Measurements from ENCODE around the gene FNDC10. TPM values are rescaled to one million over a fixed set of nuclear protein-coding genes. Genes with fewer than 3 reads are reported as not detected.
A peak's percentile ranks its signal among the peaks of the same experiment; 100 is the strongest.

FNDC10 gene
- total RNA-seq, 1 experiment from 2014 or later = 30.4 TPM

DNA sequence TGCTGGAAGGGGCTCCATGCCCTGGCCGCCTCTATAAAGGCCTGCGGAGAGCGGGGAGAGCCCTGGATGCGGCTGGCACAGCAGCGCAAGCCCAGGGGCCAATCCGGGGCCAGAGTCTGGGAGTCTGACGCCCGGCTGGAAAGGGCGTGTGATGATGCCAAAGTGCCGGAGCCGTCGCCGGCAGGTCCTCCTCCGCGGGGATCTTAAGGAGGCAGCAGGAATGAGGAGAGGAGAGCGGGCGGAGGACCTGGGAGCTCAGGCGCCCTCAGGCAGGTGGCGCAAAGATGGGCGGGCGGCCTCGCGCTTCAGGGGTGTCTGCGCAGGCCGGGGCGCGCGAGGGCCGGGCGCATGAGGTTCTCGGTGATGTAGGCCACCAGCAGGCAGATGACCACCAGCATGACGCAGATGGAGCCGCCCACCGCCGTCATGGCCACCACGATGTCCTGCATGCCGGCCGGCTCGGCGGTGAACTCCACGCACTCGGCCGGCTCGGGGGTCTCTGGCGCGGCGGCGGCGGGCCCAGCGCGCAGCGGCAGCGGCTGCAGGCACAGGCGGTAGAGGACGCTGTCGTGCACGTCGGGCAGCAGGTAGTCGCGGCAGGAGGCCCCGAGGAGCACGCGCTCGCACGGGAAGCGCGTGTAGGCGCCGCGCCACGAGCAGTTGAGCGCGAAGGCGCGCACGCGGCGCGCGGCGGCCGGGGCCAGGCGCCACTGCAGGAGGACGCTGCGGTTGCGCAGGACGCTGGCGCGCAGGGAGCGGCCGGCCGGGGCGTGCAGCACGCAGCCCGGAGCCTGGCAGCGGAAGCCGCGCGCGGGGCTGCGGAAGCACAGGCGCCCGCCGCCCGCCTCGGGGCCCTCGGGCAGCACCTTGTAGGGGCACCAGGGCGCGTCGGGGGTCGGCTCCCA, 653 bp downstream of the FNDC10 start (continued):
- TF ChIP-seq, protein P1, sequence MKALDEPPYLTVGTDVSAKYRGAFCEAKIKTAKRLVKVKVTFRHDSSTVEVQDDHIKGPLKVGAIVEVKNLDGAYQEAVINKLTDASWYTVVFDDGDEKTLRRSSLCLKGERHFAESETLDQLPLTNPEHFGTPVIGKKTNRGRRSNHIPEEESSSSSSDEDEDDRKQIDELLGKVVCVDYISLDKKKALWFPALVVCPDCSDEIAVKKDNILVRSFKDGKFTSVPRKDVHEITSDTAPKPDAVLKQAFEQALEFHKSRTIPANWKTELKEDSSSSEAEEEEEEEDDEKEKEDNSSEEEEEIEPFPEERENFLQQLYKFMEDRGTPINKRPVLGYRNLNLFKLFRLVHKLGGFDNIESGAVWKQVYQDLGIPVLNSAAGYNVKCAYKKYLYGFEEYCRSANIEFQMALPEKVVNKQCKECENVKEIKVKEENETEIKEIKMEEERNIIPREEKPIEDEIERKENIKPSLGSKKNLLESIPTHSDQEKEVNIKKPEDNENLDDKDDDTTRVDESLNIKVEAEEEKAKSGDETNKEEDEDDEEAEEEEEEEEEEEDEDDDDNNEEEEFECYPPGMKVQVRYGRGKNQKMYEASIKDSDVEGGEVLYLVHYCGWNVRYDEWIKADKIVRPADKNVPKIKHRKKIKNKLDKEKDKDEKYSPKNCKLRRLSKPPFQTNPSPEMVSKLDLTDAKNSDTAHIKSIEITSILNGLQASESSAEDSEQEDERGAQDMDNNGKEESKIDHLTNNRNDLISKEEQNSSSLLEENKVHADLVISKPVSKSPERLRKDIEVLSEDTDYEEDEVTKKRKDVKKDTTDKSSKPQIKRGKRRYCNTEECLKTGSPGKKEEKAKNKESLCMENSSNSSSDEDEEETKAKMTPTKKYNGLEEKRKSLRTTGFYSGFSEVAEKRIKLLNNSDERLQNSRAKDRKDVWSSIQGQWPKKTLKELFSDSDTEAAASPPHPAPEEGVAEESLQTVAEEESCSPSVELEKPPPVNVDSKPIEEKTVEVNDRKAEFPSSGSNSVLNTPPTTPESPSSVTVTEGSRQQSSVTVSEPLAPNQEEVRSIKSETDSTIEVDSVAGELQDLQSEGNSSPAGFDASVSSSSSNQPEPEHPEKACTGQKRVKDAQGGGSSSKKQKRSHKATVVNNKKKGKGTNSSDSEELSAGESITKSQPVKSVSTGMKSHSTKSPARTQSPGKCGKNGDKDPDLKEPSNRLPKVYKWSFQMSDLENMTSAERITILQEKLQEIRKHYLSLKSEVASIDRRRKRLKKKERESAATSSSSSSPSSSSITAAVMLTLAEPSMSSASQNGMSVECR (CRISPR knock-in tag; IDR thresholded peaks at IDR 0.05; ENCODE audit: borderline replicate concordance) = peak; percentile 82; the same call in 1 of the 2 replicates
- TF ChIP-seq ZNF219 (CRISPR knock-in tag; IDR thresholded peaks at IDR 0.05; ENCODE audit: borderline replicate concordance) = peak; percentile 83
- peak; percentile 63; the same call in 1 of the 2 replicates for TF ChIP-seq HMGXB4 (CRISPR knock-in tag; IDR thresholded peaks at IDR 0.05)
- TF ChIP-seq ZNF121 (CRISPR knock-in tag; IDR thresholded peaks at IDR 0.05) = no peak
- no peak for TF ChIP-seq ZNF423 (CRISPR knock-in tag; IDR thresholded peaks at IDR 0.05)
- TF ChIP-seq ATF6 (CRISPR knock-in tag; IDR thresholded peaks at IDR 0.05) = no peak
- no peak for TF ChIP-seq ERG (CRISPR knock-in tag; IDR thresholded peaks at IDR 0.05)
- TF ChIP-seq MLX (CRISPR knock-in tag; IDR thresholded peaks at IDR 0.05) = no peak
- TF ChIP-seq TCF7 (CRISPR knock-in tag; IDR thresholded peaks at IDR 0.05; ENCODE audit: low read depth) = peak; percentile 88; the same call in 1 of the 2 replicates
- TF ChIP-seq AFF4 (CRISPR knock-in tag; IDR thresholded peaks at IDR 0.05; ENCODE audit: borderline replicate concordance) = no peak
- TF ChIP-seq SOX15 (CRISPR knock-in tag; IDR thresholded peaks at IDR 0.05) = no peak
- TF ChIP-seq NR2C2 (CRISPR knock-in tag; IDR thresholded peaks at IDR 0.05) = no peak; the same call in 1 of the 2 replicates
- 0 out of 2 replicates have a peak, but pooled peaks have one; percentile 44 for TF ChIP-seq KAT7 (CRISPR knock-in tag; IDR thresholded peaks at IDR 0.05; ENCODE audit: borderline replicate concordance)
- peak; percentile 68; the same call in 1 of the 2 replicates for TF ChIP-seq E2F1 (CRISPR knock-in tag; IDR thresholded peaks at IDR 0.05)
- TF ChIP-seq, protein P2, sequence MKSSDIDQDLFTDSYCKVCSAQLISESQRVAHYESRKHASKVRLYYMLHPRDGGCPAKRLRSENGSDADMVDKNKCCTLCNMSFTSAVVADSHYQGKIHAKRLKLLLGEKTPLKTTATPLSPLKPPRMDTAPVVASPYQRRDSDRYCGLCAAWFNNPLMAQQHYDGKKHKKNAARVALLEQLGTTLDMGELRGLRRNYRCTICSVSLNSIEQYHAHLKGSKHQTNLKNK (CRISPR knock-in tag; IDR thresholded peaks at IDR 0.05) = no peak
- peak; percentile 90; the same call in 1 of the 2 replicates for TF ChIP-seq JUN (CRISPR knock-in tag; IDR thresholded peaks at IDR 0.05)
- TF ChIP-seq, protein P3, sequence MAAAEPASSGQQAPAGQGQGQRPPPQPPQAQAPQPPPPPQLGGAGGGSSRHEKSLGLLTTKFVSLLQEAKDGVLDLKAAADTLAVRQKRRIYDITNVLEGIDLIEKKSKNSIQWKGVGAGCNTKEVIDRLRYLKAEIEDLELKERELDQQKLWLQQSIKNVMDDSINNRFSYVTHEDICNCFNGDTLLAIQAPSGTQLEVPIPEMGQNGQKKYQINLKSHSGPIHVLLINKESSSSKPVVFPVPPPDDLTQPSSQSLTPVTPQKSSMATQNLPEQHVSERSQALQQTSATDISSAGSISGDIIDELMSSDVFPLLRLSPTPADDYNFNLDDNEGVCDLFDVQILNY (CRISPR knock-in tag; IDR thresholded peaks at IDR 0.05) = peak; percentile 54; the same call in 1 of the 2 replicates
- TF ChIP-seq SMAD4 (CRISPR knock-in tag; IDR thresholded peaks at IDR 0.05) = no peak
- no peak for TF ChIP-seq NFE2L1 (CRISPR knock-in tag; IDR thresholded peaks at IDR 0.05)
- no peak for TF ChIP-seq ZNF671 (CRISPR knock-in tag; IDR thresholded peaks at IDR 0.05)
- no peak for TF ChIP-seq HMGA2 (CRISPR knock-in tag; IDR thresholded peaks at IDR 0.05)

Data from WTC11 (cell line).